SK-MEL-5 (cell line): ENCODE results near the gene IGSF9B. TPM values are rescaled to one million over a fixed set of nuclear protein-coding genes. Genes with fewer than 3 reads are reported as not detected.

ENCODE experiments used
- DNase-seq: peaks from one replicate; pipeline ENCODE4 v3.0.0-alpha.2; 2016; ENCODE audit warnings: low read depth, low spot score
- in situ Hi-C: cut with HindIII; loops from 2 replicates; pipeline ENCODE4 v1.10.0; 2016; ENCODE audit warnings: low sequenced_read_pairs, high pct_unique_total_duplicates, low pct_unique_long_range_greater_than_20kb
- total RNA-seq: library from RNA; depleted of rRNA; stranded (reverse); fragments of >200 nt; shearing (Covaris generic); gene quantifications from 2 replicates; pipeline ENCODE4 v1.2.3, GENCODE V29; 2014; rRNA removed

Gene IGSF9B
- total RNA-seq, 1 experiment from 2014 or later = 0.61 TPM

- no peak for DNase-seq
- in situ Hi-C loops = no loop called here
These were observed 89.3 kb downstream of the IGSF9B start for GRCh38 chr11:133867456-133867855.

- no peak for DNase-seq
- in situ Hi-C loops = no loop called here
These were observed 91.3 kb downstream of the IGSF9B start for GRCh38 chr11:133865466-133865865.

- in situ Hi-C loops = no loop called here
- DNase-seq = no peak
These were observed 92.0 kb downstream of the IGSF9B start for GRCh38 chr11:133864756-133865155.

- DNase-seq = no peak
- in situ Hi-C loops = no loop called here
These were observed 96.6 kb downstream of the IGSF9B start for GRCh38 chr11:133860151-133860550.

Other genes starting within 250 kb of the IGSF9B start
- not detected in 2 replicates for gene SPATA19, start 111.5 kb downstream of the IGSF9B start, total RNA-seq
- 70.7 and 72.2 TPM in 2 replicates for gene JAM3, start 112.1 kb upstream of the IGSF9B start, total RNA-seq